ENCODE results near the gene GCC2.
A peak's percentile ranks its signal among the peaks of the same experiment; 100 is the strongest.
"Not testable (repeated sequence)": the region's sequence is repeated elsewhere in the genome, so short reads cannot be mapped to it uniquely, and the experiment has no call there.

GCC2 gene

DNA sequence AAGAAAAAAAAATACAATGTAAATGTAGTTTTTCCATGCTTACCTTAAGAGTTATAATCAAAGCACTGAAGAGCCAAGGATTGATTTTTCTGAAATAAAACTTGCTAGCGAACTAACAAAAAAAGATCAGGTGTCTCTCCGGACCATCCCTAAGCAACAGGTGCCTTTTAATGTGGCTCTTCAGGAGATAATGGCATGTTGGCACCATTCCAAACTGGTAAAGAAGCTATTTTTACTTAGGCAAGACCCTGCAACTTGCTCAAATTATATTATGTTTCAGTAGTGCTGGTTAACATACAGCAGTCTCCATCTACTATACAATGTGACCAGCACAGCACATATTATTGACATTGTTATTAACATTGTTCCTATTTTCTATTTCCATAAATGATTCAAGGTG is 2.3 kb upstream of the GCC2 start:
- H3K4me3 ChIP-seq (ENCODE audit: low read length) = no peak overlapping the region
- no peak overlapping the region for H3K27ac ChIP-seq (ENCODE audit: low read depth, low read length)
- no peaks in the 10 kb centered on the region for H3K9me3 ChIP-seq (ENCODE audit: insufficient read depth, low read depth, low read length)

DNA sequence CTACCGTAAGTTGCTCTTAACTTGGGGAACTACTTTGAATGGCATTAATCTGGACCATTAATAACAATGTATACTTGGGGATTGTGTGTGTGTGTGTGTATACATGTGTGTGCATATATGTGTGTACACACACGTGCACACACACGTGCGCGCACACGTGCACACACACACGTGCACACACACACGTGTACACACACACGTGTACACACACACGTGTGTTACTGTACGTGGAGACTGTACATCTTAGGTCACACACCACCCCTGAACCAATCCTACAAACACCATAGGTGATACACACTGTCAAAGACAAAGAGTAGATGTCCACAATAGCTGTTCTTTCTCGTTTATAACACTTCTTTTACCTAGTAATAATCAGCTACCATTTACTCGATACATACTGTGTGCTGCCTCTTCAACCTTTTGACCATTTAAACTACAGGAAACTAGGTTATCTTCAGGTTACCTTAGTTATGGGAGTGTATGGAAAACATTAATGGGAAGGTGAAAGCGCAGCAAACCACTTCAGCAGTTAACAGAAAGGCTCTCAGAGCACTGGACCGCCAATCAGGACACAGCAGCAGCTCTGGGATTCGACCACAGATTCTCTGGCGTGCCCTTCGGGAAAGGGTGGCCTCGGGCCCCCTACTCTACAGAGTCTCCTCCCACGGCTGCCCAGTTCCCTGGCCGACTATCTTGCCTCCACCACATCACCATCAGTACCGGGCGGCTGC is 894 bp upstream of the GCC2 start:
- peak overlapping the region; percentile 80 for H3K9ac ChIP-seq (ENCODE audit: low read depth, low read length)
- peaks cover 17% of the 10 kb centered on the region for H3K4me1 ChIP-seq (ENCODE audit: insufficient read depth, low read length)
- H3K36me3 ChIP-seq (ENCODE audit: insufficient read depth, low read length) = peaks cover 24% of the 10 kb centered on the region
- no peaks in the 10 kb centered on the region for H3K27me3 ChIP-seq (ENCODE audit: insufficient read depth, low read length)
- H3K9me3 ChIP-seq (ENCODE audit: insufficient read depth, low read depth, low read length) = no peaks in the 10 kb centered on the region
- peak overlapping the region; percentile 96 for H3K4me3 ChIP-seq (ENCODE audit: low read length)
- WGBS = 45% methylated on average over 23 of the region's 23 CpGs
- peak overlapping the region; percentile 90 for H3K27ac ChIP-seq (ENCODE audit: low read depth, low read length)

More for the DNA sequence above, 2.3 kb upstream of the GCC2 start:
- Histone ChIP-seq H3K36me3 (ENCODE audit: insufficient read depth, low read length) (peaks cover 10% of the 10 kb centered on the region), H3K4me1 (ENCODE audit: insufficient read depth, low read length) (peaks cover 17% of the 10 kb centered on the region), H3K9ac (ENCODE audit: low read depth, low read length) (no peak overlapping the region), H3K27me3 (ENCODE audit: insufficient read depth, low read length) (no peaks in the 10 kb centered on the region)
- WGBS = 95% methylated on average over 2 of the region's 2 CpGs

DNA sequence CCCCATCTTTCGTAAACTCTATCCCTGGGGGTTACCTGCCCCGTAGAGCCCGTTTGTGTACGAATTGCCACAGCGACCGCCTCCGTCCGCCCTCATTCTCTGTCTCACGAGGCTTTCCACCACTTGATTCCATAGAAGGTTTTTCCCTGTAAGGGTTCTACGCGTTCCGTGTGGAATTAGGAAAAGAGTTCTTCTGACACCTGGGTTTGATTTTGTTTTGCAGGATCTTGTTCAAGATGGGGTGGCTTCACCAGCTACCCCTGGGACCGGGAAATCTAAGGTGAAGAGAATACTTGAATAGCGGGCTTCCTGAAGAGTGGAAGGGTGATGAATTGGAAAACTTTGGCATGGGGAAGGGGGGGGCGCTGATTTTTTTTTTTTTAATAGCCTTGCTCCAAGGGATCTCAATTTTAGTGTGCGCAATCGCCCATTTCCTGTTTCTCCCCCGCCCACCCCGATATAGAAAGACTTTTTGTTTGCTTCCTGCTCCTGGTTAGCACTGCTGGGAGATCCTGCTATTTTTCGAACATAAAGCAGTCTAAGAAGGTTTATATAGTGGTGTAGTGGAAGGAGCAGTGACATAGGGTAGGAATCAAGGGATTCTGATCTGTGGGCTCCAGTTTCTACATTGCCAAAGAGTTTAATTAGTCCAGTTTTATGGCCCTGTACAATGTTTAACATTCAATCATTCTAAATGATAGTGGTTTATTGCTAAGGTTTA is 564 bp downstream of the GCC2 start:
- Histone ChIP-seq H3K36me3 (ENCODE audit: insufficient read depth, low read length) (peaks cover 37% of the 10 kb centered on the region), H3K27ac (ENCODE audit: low read depth, low read length) (peak overlapping the region; percentile 90), H3K4me3 (ENCODE audit: low read length) (peak overlapping the region; percentile 96), H3K9ac (ENCODE audit: low read depth, low read length) (peak overlapping the region; percentile 87), H3K27me3 (ENCODE audit: insufficient read depth, low read length) (no peaks in the 10 kb centered on the region), H3K9me3 (ENCODE audit: insufficient read depth, low read depth, low read length) (no peaks in the 10 kb centered on the region), H3K4me1 (ENCODE audit: insufficient read depth, low read length) (peaks cover 17% of the 10 kb centered on the region)
- 4% methylated on average over 20 of the region's 20 CpGs for WGBS

DNA sequence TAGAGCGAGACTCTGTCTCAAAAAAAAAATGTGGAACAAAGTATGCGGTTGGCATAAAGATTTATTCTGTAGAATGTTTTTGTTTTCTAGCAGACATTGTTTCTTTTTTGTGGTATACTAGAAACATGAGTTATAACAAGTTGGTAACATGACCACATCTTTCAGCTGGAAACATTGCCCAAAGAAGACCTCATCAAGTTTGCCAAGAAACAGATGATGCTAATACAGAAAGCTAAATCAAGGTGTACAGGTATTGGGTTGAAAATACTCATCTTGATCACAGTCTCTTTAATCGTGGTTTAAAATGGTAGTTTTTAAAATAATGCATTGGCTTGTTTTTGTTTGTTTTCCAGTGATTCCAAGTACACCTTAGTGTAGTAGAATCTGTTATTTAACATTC is 1.9 kb downstream of the GCC2 start:
- Histone ChIP-seq H3K4me3 (ENCODE audit: low read length) (peak overlapping the region; percentile 3; the same call in 1 of the 2 replicates), H3K27ac (ENCODE audit: low read depth, low read length) (no peak overlapping the region), H3K9me3 (ENCODE audit: insufficient read depth, low read depth, low read length) (no peaks in the 10 kb centered on the region), H3K9ac (ENCODE audit: low read depth, low read length) (0 out of 2 replicates have a peak overlapping the region, but pooled peaks have one; percentile 23), H3K27me3 (ENCODE audit: insufficient read depth, low read length) (no peaks in the 10 kb centered on the region), H3K4me1 (ENCODE audit: insufficient read depth, low read length) (peaks cover 17% of the 10 kb centered on the region), H3K36me3 (ENCODE audit: insufficient read depth, low read length) (peaks cover 49% of the 10 kb centered on the region)
- 95% methylated on average over 3 of the region's 3 CpGs for WGBS

DNA sequence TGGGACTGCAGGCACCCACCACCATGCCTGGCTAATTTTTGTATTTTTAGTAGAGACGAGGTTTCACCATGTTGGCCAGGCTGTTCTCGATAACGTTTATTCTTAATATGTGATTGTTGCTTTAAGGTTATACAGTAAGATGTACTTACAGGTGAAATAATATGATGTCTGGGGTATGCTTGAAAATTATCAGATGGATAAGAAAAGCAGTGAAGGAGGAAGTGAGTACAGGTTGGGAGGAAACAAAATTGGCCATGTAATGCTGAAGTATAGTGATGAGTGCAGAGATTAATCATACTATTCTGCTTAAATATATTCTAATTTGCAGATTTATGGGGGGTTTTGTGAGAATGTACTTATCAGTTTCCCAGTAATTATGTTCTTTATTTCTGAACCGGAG is 3.0 kb downstream of the GCC2 start:
- Histone ChIP-seq H3K4me3 (ENCODE audit: low read length) (no peak overlapping the region), H3K9ac (ENCODE audit: low read depth, low read length) (no peak overlapping the region), H3K27ac (ENCODE audit: low read depth, low read length) (no peak overlapping the region), H3K27me3 (ENCODE audit: insufficient read depth, low read length) (no peaks in the 10 kb centered on the region), H3K9me3 (ENCODE audit: insufficient read depth, low read depth, low read length) (no peaks in the 10 kb centered on the region), H3K4me1 (ENCODE audit: insufficient read depth, low read length) (peaks cover 17% of the 10 kb centered on the region), H3K36me3 (ENCODE audit: insufficient read depth, low read length) (peaks cover 59% of the 10 kb centered on the region)
- WGBS = 84% methylated on average over 4 of the region's 4 CpGs

DNA sequence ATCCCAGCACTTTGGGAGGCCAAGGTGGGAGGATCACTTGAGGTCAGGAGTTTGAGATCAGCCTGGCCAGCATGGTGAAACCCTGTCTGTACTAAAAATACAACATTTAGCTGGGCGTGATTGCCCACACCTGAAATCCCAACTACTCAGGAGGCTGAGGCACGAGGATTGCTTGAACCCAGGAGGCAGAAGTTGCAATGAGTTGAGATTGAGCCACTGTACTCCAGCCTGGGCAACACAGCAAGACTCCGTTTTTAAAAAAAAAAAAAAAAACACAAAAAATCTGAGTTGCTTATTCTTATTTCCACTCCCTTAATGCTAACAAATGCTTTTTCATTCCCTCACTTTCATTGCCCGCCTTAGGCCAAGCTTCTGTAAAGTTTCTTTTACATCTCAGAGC is 4.5 kb downstream of the GCC2 start:
- not testable (repeated sequence) for H3K9ac ChIP-seq (ENCODE audit: low read depth, low read length); H3K9me3 ChIP-seq (ENCODE audit: insufficient read depth, low read depth, low read length); H3K27ac ChIP-seq (ENCODE audit: low read depth, low read length); H3K27me3 ChIP-seq (ENCODE audit: insufficient read depth, low read length); H3K4me3 ChIP-seq (ENCODE audit: low read length)
- 98% methylated on average over 4 of the region's 4 CpGs for WGBS
- Histone ChIP-seq H3K4me1 (ENCODE audit: insufficient read depth, low read length) (peaks cover 12% of the 10 kb centered on the region), H3K36me3 (ENCODE audit: insufficient read depth, low read length) (peaks cover 73% of the 10 kb centered on the region)

DNA sequence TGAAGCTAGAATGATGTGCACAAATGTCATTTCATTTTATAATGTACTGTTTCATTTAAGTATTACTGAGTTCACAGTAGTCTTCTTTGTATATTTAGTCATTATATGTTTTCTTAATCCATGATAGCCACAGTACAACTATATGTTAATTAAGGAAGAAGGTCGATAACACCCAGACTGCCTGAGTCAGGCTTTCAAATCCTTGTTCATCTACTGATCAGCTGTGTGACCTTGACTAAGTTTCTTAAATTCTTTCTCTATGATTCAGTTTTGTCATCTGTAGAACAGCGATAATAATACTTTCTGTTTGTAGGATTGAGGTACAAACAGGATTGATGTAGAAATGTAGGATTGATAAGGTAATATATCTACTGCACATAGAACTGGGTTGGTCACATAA is 5.4 kb downstream of the GCC2 start:
- Histone ChIP-seq H3K27ac (ENCODE audit: low read depth, low read length) (no peak overlapping the region), H3K9me3 (ENCODE audit: insufficient read depth, low read depth, low read length) (no peaks in the 10 kb centered on the region; the same call in 1 of the 2 replicates), H3K4me3 (ENCODE audit: low read length) (no peak overlapping the region), H3K4me1 (ENCODE audit: insufficient read depth, low read length) (peaks cover 12% of the 10 kb centered on the region), H3K36me3 (ENCODE audit: insufficient read depth, low read length) (peaks cover 82% of the 10 kb centered on the region), H3K9ac (ENCODE audit: low read depth, low read length) (no peak overlapping the region), H3K27me3 (ENCODE audit: insufficient read depth, low read length) (no peaks in the 10 kb centered on the region)
- WGBS = 100% methylated on average over 2 of the region's 2 CpGs

DNA sequence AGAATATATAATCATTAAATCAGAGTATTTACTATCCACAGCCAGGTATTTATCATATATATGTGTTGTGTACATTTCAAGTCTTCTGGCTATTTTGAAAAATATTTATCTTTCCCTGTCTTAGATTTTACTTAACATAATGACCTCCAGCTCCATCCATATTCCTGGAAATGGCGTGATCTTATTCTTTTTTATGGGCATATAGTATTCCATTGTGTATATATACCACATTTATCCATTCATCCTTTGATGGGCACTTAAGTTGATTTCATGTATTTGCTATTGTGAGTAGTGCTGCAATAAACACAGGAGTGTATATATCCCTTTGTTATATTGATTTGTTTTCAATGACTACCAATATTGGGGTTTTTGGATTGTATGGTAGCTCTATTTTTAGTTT is 6.6 kb downstream of the GCC2 start:
- peaks cover 90% of the 10 kb centered on the region for H3K36me3 ChIP-seq (ENCODE audit: insufficient read depth, low read length)
- H3K27ac ChIP-seq (ENCODE audit: low read depth, low read length) = no peak overlapping the region
- no peaks in the 10 kb centered on the region; the same call in 1 of the 2 replicates for H3K9me3 ChIP-seq (ENCODE audit: insufficient read depth, low read depth, low read length)
- no peak overlapping the region for H3K9ac ChIP-seq (ENCODE audit: low read depth, low read length)
- H3K4me3 ChIP-seq (ENCODE audit: low read length) = no peak overlapping the region
- no peaks in the 10 kb centered on the region for H3K27me3 ChIP-seq (ENCODE audit: insufficient read depth, low read length)
- H3K4me1 ChIP-seq (ENCODE audit: insufficient read depth, low read length) = peaks cover 6% of the 10 kb centered on the region
- no CpG with 5 or more reads among the region's 1 CpG for WGBS

DNA sequence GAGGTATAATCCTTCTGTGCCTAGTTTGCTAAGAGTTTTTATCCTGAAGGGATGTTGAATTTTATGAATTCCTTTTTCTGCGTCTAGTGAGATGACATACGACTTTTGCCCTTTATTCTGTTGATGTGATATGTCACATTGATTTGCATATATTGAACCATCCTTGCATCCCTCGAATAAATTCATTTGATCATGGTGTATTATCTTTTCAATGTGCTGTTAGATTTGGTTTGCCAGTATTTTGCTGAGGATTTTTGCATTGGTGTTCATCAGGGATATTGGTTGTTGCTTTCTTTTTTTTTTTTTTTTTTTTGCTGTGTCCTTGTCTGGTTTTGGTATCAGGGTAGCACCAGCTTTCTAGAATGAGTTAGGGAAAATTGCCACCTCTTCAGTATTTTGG is 9.1 kb downstream of the GCC2 start:
- WGBS = 95% methylated on average over 3 of the region's 3 CpGs
- no peak overlapping the region for H3K27ac ChIP-seq (ENCODE audit: low read depth, low read length)
- H3K36me3 ChIP-seq (ENCODE audit: insufficient read depth, low read length) = peaks cover 79% of the 10 kb centered on the region

DNA sequence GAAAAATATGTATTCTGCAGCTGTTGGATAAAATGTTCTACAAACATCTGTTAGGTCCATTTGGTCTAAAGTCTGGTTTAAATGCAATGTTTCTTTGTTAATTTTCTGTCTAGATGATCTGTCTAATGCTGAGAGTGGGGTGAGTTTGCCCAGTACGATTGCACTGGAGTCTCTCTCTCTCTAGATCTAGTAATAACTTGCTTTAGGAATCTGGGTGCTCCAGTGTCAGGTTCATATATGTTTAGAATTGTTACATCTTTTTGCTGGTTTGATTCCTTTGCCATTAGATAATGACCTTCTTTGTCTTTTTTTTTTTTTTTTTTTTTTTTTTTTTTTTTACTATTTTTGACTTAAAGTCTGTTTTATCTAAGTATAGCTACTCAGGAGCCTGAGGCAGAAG is 10.4 kb downstream of the GCC2 start:
- Histone ChIP-seq H3K9me3 (ENCODE audit: insufficient read depth, low read depth, low read length) (no peaks in the 10 kb centered on the region; the same call in 1 of the 2 replicates), H3K27me3 (ENCODE audit: insufficient read depth, low read length) (no peaks in the 10 kb centered on the region), H3K27ac (ENCODE audit: low read depth, low read length) (no peak overlapping the region), H3K4me1 (ENCODE audit: insufficient read depth, low read length) (no peaks in the 10 kb centered on the region), H3K9ac (ENCODE audit: low read depth, low read length) (no peak overlapping the region), H3K36me3 (ENCODE audit: insufficient read depth, low read length) (peaks cover 76% of the 10 kb centered on the region), H3K4me3 (ENCODE audit: low read length) (no peak overlapping the region)
- 92% methylated on average over 1 of the region's 1 CpG for WGBS

More for the DNA sequence above, 9.1 kb downstream of the GCC2 start:
- no peaks in the 10 kb centered on the region for H3K4me1 ChIP-seq (ENCODE audit: insufficient read depth, low read length)
- no peak overlapping the region for H3K9ac ChIP-seq (ENCODE audit: low read depth, low read length)
- H3K9me3 ChIP-seq (ENCODE audit: insufficient read depth, low read depth, low read length) = no peaks in the 10 kb centered on the region; the same call in 1 of the 2 replicates
- no peak overlapping the region for H3K4me3 ChIP-seq (ENCODE audit: low read length)
- H3K27me3 ChIP-seq (ENCODE audit: insufficient read depth, low read length) = no peaks in the 10 kb centered on the region

DNA sequence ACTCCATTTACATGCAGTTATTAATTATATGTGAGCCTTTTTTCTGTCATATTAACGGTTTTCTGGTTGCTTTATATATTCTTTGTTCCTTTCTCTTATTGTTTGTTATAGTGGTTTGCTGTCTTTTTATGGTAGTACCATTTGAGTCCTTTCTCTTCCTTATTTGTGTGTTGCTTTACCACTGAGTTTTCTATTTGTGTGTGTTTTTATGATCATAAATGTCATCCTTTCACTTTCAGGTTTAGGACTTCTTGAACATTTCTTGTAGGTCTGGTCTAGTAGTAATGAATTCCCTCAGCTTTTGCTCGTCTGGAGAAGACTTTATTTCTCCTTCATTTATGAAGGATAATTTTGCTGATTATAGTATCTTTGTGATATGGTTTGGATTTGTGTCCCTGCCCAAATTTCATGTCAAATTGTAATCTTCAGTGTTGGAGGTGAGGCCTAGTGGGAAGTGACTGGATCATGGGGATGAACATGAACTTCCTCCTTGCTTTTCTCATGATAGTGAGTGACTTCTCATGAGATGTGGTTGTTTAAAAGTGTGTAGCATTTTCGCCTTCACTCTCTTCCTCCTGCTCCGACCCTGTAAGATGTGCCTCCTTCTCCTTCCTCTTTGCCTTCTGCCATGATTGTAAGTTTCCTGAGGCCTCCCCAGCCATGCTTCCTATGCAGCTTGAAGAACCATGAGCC is 11.5 kb downstream of the GCC2 start:
- H3K27ac ChIP-seq (ENCODE audit: low read depth, low read length) = no peak overlapping the region
- no peaks in the 10 kb centered on the region for H3K27me3 ChIP-seq (ENCODE audit: insufficient read depth, low read length)
- H3K36me3 ChIP-seq (ENCODE audit: insufficient read depth, low read length) = peaks cover 76% of the 10 kb centered on the region
- no peaks in the 10 kb centered on the region; the same call in 1 of the 2 replicates for H3K9me3 ChIP-seq (ENCODE audit: insufficient read depth, low read depth, low read length)
- 92% methylated on average over 3 of the region's 4 CpGs for WGBS
- H3K4me1 ChIP-seq (ENCODE audit: insufficient read depth, low read length) = no peaks in the 10 kb centered on the region
- no peak overlapping the region for H3K4me3 ChIP-seq (ENCODE audit: low read length)
- no peak overlapping the region for H3K9ac ChIP-seq (ENCODE audit: low read depth, low read length)
